GM21360 (cell line): ENCODE data around the gene REXO2.

Source experiments
- ATAC-seq: cut with Tn5 transposase; IDR thresholded peaks from one replicate; pipeline ENCODE4 v1.9.1; 2021; ENCODE audit warnings: mild to moderate bottlenecking, moderate library complexity; ENCODE audit not compliant: unreplicated experiment

REXO2 gene

DNA sequence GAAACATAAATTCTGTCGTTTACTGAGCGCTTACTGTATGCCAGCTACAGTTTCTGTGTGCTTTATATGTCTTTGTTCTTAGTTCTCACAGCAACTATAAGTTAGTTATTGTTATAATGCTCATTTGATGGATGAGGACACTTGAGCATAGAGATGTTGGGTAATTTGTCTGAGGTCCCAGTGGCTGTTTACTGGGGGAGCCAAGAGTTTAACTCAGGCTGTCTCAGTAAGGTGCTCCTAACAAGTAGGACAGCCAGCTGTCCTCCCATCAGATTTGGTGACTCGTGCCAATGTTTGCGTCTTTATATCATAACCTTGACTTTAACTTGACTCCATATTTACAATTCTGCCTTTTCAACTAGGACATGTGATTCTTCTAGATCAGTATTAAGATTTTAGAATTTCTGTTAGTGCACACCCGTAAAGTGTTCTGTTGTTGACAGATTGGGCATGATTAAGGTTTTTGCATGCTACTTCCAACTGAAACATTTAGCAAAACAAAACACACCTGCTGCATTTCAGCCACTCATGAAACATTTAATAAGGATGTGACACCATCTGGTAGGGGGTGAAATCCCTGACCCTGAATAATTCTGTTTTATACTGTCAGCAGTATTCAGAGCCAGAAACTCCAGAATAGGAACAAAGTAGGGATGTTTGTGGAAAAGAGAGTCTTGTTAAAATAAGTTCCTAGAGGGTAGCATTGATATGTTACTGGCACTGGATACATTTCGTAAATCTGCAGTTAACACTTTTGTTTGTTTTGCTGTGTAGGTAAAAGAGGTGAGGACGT lies 1.9 kb downstream of the REXO2 start:
- ATAC-seq, result no peak

GRCh38 chr11:114441921-114442320 lies 2.7 kb downstream of the REXO2 start:
- ATAC-seq, result no peak

GRCh38 chr11:114442536-114442935 lies 3.3 kb downstream of the REXO2 start:
- ATAC-seq, result no peak

DNA sequence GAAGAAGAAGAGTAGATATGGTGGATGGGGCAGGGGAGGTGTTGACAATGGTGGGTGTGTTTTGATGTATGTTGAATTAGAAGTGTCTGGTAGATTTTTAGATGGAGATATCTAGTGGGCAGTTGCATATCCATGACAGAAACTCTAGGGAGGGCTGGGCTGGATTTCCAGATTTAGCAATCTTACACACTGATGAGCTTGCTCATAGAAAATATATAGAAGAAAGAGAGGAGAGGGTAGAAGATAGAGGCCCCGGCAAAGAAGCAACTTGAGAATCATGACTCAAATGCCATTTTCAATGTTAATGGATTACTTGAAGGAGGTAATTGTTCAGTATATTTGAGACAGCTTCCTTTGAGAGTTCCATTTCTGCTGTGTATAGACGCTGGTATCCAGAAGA lies 8.2 kb downstream of the REXO2 start:
- ATAC-seq, result no peak

DNA sequence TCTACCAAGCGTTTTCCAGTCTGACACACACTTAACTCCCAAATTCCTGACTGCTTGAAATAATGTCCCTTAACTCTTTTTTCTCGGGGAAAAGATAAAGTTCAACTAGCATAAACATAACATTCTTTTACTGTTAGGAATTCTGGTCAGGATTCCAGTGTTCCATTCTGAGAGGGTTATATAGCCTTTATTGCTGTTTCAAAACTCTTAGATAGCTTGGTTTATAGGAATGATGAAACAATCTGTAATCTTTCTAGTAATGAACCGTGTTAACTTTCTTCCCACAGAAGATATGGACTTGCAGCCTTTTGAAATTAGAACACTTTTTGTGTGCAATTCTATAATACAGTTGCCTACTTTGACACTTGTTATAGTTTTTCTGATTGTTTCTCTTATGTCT lies 8.6 kb downstream of the REXO2 start:
- no peak for ATAC-seq

GRCh38 chr11:114448749-114449482 lies 9.6 kb downstream of the REXO2 start:
- ATAC-seq, result no peak

- ATAC-seq, result no peak
Measured at GRCh38 chr11:114449845-114450244, 10.6 kb downstream of the REXO2 start.

GRCh38 chr11:114452399-114452798 lies 13.1 kb downstream of the REXO2 start:
- ATAC-seq, result no peak

- ATAC-seq, result no peak
Measured at GRCh38 chr11:114463999-114464398, 24.7 kb downstream of the REXO2 start.

DNA sequence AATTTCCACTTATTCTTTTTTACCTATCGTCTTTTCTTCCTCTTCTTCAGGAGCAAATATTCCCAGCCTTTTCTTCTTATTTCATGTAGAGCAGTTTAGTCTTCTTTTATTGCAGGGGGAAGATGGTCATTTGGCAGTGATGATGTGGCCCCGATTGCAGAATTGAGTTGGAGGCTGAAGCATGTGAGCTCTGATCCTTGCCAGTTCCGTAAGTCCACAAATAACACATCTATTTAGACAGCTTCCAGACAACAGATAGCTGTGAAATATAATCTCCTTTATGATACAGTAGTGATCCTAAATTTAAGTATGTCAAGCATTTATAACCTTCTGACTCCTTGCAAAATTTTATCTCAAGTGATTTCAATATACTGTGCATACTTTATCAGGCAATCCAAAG lies 27.5 kb downstream of the REXO2 start:
- ATAC-seq, result no peak

DNA sequence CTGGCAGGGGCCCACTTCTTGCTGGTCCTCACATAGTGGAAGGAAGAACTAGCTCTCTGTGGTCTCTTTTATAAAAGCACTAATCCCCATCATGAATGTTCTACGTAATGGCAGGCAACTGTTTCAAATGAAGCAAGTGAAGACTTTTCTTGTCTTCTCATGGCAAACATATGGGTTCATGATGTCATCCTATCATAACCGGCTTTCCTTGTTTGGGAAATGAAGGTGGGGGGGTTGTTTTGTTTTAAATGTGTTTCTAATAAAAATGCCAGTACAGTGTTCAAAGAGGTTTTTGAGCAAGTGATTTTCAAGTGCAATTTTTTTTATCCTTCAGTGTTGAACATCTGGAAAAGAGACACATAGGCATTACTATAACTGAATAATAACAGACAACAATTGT lies 33.4 kb downstream of the REXO2 start:
- no peak for ATAC-seq

GRCh38 chr11:114478001-114478410 lies 38.7 kb downstream of the REXO2 start:
- ATAC-seq, result no peak

- no peak for ATAC-seq
Measured at GRCh38 chr11:114478768-114479167, 39.5 kb downstream of the REXO2 start.

GRCh38 chr11:114479331-114479730 lies 40.1 kb downstream of the REXO2 start:
- no peak for ATAC-seq

DNA sequence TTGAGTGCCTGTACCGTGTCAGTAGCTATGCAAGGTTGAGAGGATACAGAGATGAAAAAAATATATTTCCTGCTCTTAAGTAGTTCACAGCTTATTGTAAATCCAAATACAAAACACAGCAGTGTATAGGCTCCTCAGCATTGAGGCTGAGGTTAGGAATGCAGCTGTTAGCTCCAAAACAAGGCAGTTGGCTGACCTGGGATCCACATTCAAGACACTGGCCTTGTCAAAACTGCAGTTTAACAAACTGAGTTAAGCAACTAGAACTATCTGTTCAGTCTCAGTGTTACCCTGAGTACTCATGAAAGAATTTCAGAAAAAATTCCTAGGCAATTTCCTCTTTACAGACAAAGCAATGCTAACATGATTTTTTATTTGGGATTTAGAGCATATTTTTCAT lies 42.8 kb downstream of the REXO2 start:
- ATAC-seq, result no peak

- no peak for ATAC-seq
Measured at GRCh38 chr11:114483929-114484328, 44.7 kb downstream of the REXO2 start.

GRCh38 chr11:114496915-114497314 lies 57.6 kb downstream of the REXO2 start:
- ATAC-seq, result no peak

DNA sequence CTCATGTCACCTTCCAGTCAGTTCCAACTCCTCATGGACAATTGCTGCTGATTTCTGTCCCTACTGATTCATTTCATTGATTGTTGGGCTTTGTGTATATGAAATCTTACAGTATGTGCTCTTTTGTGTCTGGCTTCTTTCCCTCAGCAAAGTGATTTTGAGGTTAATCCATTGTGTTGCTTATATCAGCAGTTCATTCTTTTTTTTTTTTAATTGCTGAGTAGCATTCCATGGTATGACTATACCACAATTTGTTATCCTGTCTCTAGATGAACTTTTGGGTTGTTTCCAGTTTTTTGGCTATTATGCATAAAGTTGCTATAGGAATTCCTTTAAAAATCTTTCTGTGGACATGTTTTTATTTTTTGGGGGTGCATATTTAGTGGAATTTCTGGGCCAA lies 60.5 kb downstream of the REXO2 start:
- ATAC-seq, result no peak
